Psoas muscle (tissue), 8 donors: ENCODE data around the gene CHN2. TPM values are rescaled to one million over a fixed set of nuclear protein-coding genes. Genes with fewer than 3 reads are reported as not detected.

ENCODE experiments used
- ATAC-seq, 4 donors: fragments of 200-7000 bp; cut with Tn5 transposase; one replicate each; pipeline ENCODE4 v1.9.1; 2020; ENCODE audit warnings: moderate library complexity in 3 of 4, mild to moderate bottlenecking in 2 of 4
- DNase-seq, 2 donors: peaks; one replicate each; pipeline ENCODE4 v3.0.0-alpha.2; 2020
- H3K27ac ChIP-seq: fragments of 200-600 bp; one replicate; pipeline ENCODE4 v1.8.0; 2022
- H3K27me3 ChIP-seq, 3 donors: fragments of 200-600 bp in 1 of 3; one replicate each; pipeline versions ENCODE4 v1.6.1 to v1.8.0; 2013 to 2022; ENCODE audit warnings: low read length in 2 of 3, mild to moderate bottlenecking in 2 of 3, moderate library complexity in 1 of 3; ENCODE audit not compliant: insufficient read depth in 3 of 3
- H3K36me3 ChIP-seq, 2 donors: fragments of 200-600 bp in 1 of 2; one replicate each; pipeline versions ENCODE4 v1.6.1 to v1.8.0; 2013 to 2022; ENCODE audit warnings: low read depth in 1 of 2, mild to moderate bottlenecking in 1 of 2, moderate library complexity in 1 of 2; ENCODE audit not compliant: insufficient read depth in 1 of 2
- H3K4me1 ChIP-seq: fragments of 200-600 bp; one replicate; pipeline ENCODE4 v1.8.0; 2022
- H3K4me3 ChIP-seq: fragments of 200-600 bp; one replicate; pipeline ENCODE4 v1.8.0; 2022; ENCODE audit warnings: mild to moderate bottlenecking
- H3K9me3 ChIP-seq: fragments of 200-600 bp; one replicate; pipeline ENCODE4 v1.8.0; 2022
- WGBS, 3 donors: extraction: QIAGEN DNeasy Blood & Tissue Kit; methylation state at CpG; one replicate each; pipeline versions ENCODE4 v1.1.6 to v1.1.7; 2013; 5-methylcytosine and 5-hydroxymethylcytosine counted together
- intact Hi-C, 2 donors: fragments of 100-400 bp; cut with DNase I; formaldehyde crosslinking; loops; one replicate each; pipeline versions ENCODE4 v1.11.0 to v1.14.2; 2022
- polyA plus RNA-seq, 3 donors: library from polyadenylated mRNA; stranded (reverse); fragments of 200-250 nt; gene quantifications; one replicate each; pipeline ENCODE4 v1.2.3, GENCODE V29; 2013
- total RNA-seq, 4 donors: library from RNA; stranded (reverse); fragmentation: NEBNext Ultra II Directional in 2 of 4; extraction: Animal tissue kit (Norgen Biotek cat#: 25700) in 2 of 4; gene quantifications; one replicate each; pipeline versions ENCODE4 v1.2.1 to v1.2.4, GENCODE V29; 2021 to 2023
- TF ChIP-seq, protein P1 (sequence below): fragments of 200-600 bp; IDR thresholded peaks from one replicate; pipeline ENCODE4 v1.8.0; 2022; ENCODE audit warnings: antibody characterized with exemption
- donor health status: healthy with polysubstance abuse.
- donor health status: DM: no; HTN: no; CAD: no; lungs with moderate emphysema.
- donor health status: Bipolar disorder and iron deficiency.
- donor health status: healthy.
- donor health status: DM: yes; HTN: yes; CAD: no.
- donor health status: DM: no; HTN: no; CAD: no.
- donor health status: DM: no; HTN: no; CAD: no.
- donor health status: DM: yes; HTN: yes; CAD: no.

CHN2 gene
- total and polyA plus RNA-seq, 7 donors, result 0.43 to 18.1 (median 2.3) TPM

DNA sequence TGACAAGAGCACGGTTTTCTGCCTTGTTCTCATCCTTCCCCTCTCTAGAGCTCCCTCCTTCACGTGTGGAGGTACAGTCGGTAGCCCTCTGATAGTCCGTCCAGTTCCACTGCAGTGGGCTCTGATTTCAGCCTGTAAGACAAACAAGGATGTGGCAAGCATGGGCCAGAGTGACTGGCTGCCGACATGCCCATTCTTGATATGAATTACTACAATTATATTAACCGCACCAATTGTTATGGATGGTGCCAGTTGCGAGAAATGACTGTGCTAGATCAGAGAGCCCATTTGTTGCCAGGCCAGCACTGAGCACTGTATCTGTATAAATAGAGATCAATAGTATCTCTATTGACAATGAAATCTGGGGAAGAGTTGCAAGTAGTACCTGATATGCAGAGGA, 146.6 kb downstream of the CHN2 start:
- 70 to 92% (median 74%) methylated on average over 7 of the region's 7 CpGs for WGBS, 3 donors
- Histone ChIP-seq H3K27ac (no peak overlapping the region), H3K9me3 (no peaks in the 10 kb centered on the region), H3K4me1 (no peaks in the 10 kb centered on the region), H3K27me3 (no peaks in the 10 kb centered on the region), H3K4me3 (no peak overlapping the region), H3K36me3 (no peaks in the 10 kb centered on the region)
- ATAC-seq (no peak), DNase-seq (no peak)
- intact Hi-C loops, result loop anchor here in 1 of 2 donors (5.0 kb wide), 1 partner anchor 154 kb away; no protein-coding TSS in a partner anchor
- TF ChIP-seq, protein P1, sequence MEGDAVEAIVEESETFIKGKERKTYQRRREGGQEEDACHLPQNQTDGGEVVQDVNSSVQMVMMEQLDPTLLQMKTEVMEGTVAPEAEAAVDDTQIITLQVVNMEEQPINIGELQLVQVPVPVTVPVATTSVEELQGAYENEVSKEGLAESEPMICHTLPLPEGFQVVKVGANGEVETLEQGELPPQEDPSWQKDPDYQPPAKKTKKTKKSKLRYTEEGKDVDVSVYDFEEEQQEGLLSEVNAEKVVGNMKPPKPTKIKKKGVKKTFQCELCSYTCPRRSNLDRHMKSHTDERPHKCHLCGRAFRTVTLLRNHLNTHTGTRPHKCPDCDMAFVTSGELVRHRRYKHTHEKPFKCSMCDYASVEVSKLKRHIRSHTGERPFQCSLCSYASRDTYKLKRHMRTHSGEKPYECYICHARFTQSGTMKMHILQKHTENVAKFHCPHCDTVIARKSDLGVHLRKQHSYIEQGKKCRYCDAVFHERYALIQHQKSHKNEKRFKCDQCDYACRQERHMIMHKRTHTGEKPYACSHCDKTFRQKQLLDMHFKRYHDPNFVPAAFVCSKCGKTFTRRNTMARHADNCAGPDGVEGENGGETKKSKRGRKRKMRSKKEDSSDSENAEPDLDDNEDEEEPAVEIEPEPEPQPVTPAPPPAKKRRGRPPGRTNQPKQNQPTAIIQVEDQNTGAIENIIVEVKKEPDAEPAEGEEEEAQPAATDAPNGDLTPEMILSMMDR, result no peak

- intact Hi-C loops, result loop anchor here in 1 of 2 donors (5.0 kb wide), 1 partner anchor 155 kb away; no protein-coding TSS in a partner anchor
- no peak for DNase-seq
- WGBS, 3 donors, result 87 to 91% (median 87%) methylated on average over 3 of the region's 3 CpGs
- H3K4me1 ChIP-seq, result no peaks in the 10 kb centered on the region
- ATAC-seq, result no peak
- no peaks in the 10 kb centered on the region for H3K27me3 ChIP-seq
- H3K9me3 ChIP-seq, result no peaks in the 10 kb centered on the region
- no peak overlapping the region for H3K27ac ChIP-seq
- H3K36me3 ChIP-seq, result no peaks in the 10 kb centered on the region
- TF ChIP-seq, protein P1, result no peak
- no peak overlapping the region for H3K4me3 ChIP-seq
Measured at GRCh38 chr7:29342761-29343160, 148.2 kb downstream of the CHN2 start.

GRCh38 chr7:29343399-29343798, 148.8 kb downstream of the CHN2 start:
- no peak overlapping the region for H3K4me3 ChIP-seq
- no peak overlapping the region for H3K27ac ChIP-seq
- no peak for DNase-seq
- H3K27me3 ChIP-seq, result no peaks in the 10 kb centered on the region
- no peaks in the 10 kb centered on the region for H3K9me3 ChIP-seq
- ATAC-seq, result no peak
- intact Hi-C loops, result loop anchor here in 1 of 2 donors (5.0 kb wide), 1 partner anchor 156 kb away; no protein-coding TSS in a partner anchor
- no peaks in the 10 kb centered on the region for H3K4me1 ChIP-seq
- TF ChIP-seq, protein P1, result no peak
- WGBS, 3 donors, result 90 to 98% (median 96%) methylated on average over 2 of the region's 2 CpGs
- H3K36me3 ChIP-seq, result no peaks in the 10 kb centered on the region

DNA sequence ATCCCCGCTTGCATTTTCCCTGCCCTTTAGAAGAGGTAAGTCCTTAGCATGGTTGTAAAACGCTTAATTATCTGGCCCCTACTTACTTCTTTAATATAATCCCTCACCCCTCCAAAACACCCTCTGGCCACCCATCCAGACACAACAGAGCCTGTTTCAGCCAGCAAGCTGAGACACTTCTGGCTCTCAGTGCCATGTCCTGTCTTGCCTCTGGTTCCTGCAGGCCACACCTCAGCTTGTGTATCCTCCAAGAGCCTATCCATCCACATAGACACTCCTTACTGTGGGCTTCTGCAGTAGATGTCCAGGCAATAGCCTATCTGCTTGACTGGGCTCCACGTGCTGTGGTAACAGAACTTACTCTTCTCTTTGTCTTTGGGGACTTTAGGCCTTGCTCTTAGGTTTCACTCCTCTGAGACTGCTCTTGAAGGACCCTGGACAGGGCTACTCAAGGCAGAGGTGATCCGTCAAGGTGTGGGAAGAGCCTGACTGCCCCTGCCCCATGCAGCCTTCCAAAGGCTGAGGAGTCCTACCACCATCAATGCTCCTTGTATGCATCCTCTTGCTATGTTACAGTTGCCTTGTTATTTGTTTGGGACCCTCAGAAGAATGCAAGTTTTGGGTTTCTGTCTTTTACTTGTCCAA, 149.9 kb downstream of the CHN2 start:
- Histone ChIP-seq H3K4me3 (no peak overlapping the region), H3K9me3 (no peaks in the 10 kb centered on the region), H3K4me1 (no peaks in the 10 kb centered on the region), H3K27ac (no peak overlapping the region), H3K27me3 (no peaks in the 10 kb centered on the region), H3K36me3 (no peaks in the 10 kb centered on the region)
- TF ChIP-seq, protein P1, result no peak
- no peak for DNase-seq
- intact Hi-C loops, result loop anchor here in 1 of 2 donors (5.0 kb wide), 1 partner anchor 157 kb away; no protein-coding TSS in a partner anchor
- 92 to 96% (median 96%) methylated on average over 4 of the region's 4 CpGs for WGBS, 3 donors
- no peak for ATAC-seq
